Measurements from ENCODE around the gene SFXN3. TPM values are rescaled to one million over a fixed set of nuclear protein-coding genes. Genes with fewer than 3 reads are reported as not detected.
A peak's percentile ranks its signal among the peaks of the same experiment; 100 is the strongest.

SFXN3 gene
- total and polyA plus RNA-seq, 2 of the 8 experiments (the other 6 are each of a cell fraction or from before 2014, with no cell fraction given) = 2.6 to 2.8 TPM

- H4K8ac ChIP-seq (ENCODE audit: extremely low read depth, insufficient read depth, low read length) = no peak overlapping the region
- H3K9me3 ChIP-seq (ENCODE audit: insufficient read depth in 2 of 2, low read depth in 1 of 2, low read length in 1 of 2) = no peaks in the 10 kb centered on the region
- no peaks in the 10 kb centered on the region; a peak in 1 of 4 replicates for H3K79me2 ChIP-seq (ENCODE audit: control insufficient read depth in 1 of 2, insufficient read depth in 2 of 2, low read length in 2 of 2)
- no peak overlapping the region for H4K5ac ChIP-seq (ENCODE audit: insufficient read length, low read depth, low read length)
- no peak overlapping the region for H4K91ac ChIP-seq (replicated peaks; ENCODE audit: insufficient read length, low read length)
- H3K4me1 ChIP-seq (replicated peaks in 1 of 4; ENCODE audit: control insufficient read depth in 3 of 4, insufficient read depth in 4 of 4, low read length in 3 of 4) = peaks cover 4 to 38% (median 23%) of the 10 kb centered on the region in 4 experiments
- no peak overlapping the region for H2BK5ac ChIP-seq (ENCODE audit: low read depth, low read length)
- no peaks in the 10 kb centered on the region; a peak in 1 of 8 replicates for H3K36me3 ChIP-seq (ENCODE audit: control insufficient read depth in 2 of 4, insufficient read depth in 4 of 4, low read length in 3 of 4)
- TF ChIP-seq ASH2L (IDR thresholded peaks at IDR 0.05; ENCODE audit: low read length) = no peak
- TF ChIP-seq TBP (IDR thresholded peaks at IDR 0.05; ENCODE audit: low read depth, low read length) = no peak
- TF ChIP-seq KDM4A (IDR thresholded peaks at IDR 0.05; ENCODE audit: low read depth, low read length, severe bottlenecking) = no peak
- TF ChIP-seq SIRT6 (IDR thresholded peaks at IDR 0.05; ENCODE audit: low read length) = no peak
- no peak for TF ChIP-seq SRF (IDR thresholded peaks at IDR 0.05; ENCODE audit: low read depth, low read length)
- TF ChIP-seq TAF7 (optimal IDR thresholded peaks at IDR 0.05; ENCODE audit: borderline replicate concordance, low read depth, low read length) = no peak
- no peak for TF ChIP-seq GABPA (IDR thresholded peaks at IDR 0.05; ENCODE audit: borderline replicate concordance, insufficient read depth, low read length)
- POLR2A ChIA-PET (ENCODE audit: partially characterized antibody) = interaction anchor here (1.5 to 8.4 kb wide), 3 partner anchors 10 to 22 kb away, joined by 4 to 85 read pairs (median 24); no protein-coding TSS in a partner anchor
- H3K18ac ChIP-seq (ENCODE audit: extremely low read depth, low read length) = no peak overlapping the region
- H2AFZ ChIP-seq (ENCODE audit: low read length) = no peak overlapping the region
- WGBS, 2 experiments (ENCODE audit: extremely low coverage in 1 of 2, insufficient coverage in 1 of 2, insufficient read length in 1 of 2, insufficient replicate concordance in 2 of 2, low coverage in 1 of 2, low lambda C conversion rate in 2 of 2, missing lambda C conversion rate in 1 of 2) = 63% methylated on average over 9 of the region's 9 CpGs; no CpG with 5 or more reads in 1 of the 2 experiments
- no peak overlapping the region for H2BK120ac ChIP-seq (replicated peaks; ENCODE audit: low read depth, low read length)
- H2AK5ac ChIP-seq (ENCODE audit: low read depth, low read length) = 0 out of 2 replicates have a peak overlapping the region, but pooled peaks have one; percentile 95
- no peak overlapping the region for H3K23ac ChIP-seq (ENCODE audit: insufficient read length)
- no peak overlapping the region for H3K4ac ChIP-seq (replicated peaks; ENCODE audit: insufficient read length, low read depth, low read length)
- no peak overlapping the region for H2BK20ac ChIP-seq (ENCODE audit: low read length)
- H4K20me1 ChIP-seq (replicated peaks in 1 of 2; ENCODE audit: control insufficient read depth in 1 of 2, insufficient read depth in 2 of 2, low read length in 2 of 2) = peaks cover 2 to 20% of the 10 kb centered on the region in 2 experiments
- H2BK12ac ChIP-seq (ENCODE audit: low read depth, low read length) = no peak overlapping the region
- H3K27me3 ChIP-seq (replicated peaks in 1 of 4; ENCODE audit: control insufficient read depth in 3 of 4, extremely low read depth in 1 of 4, insufficient read depth in 3 of 4, low read length in 3 of 4) = peaks cover 53 to 67% (median 61%) of the 10 kb centered on the region in 4 experiments
- H3K4me2 ChIP-seq (ENCODE audit: insufficient read depth in 1 of 2, low read depth in 2 of 2, low read length in 2 of 2) = no peak overlapping the region; a peak in 1 of 4 replicates
- no peak overlapping the region for H3K14ac ChIP-seq (ENCODE audit: insufficient read length)
- peaks cover 29% of the 10 kb centered on the region; the same call in 1 of the 2 replicates for H3K23me2 ChIP-seq (ENCODE audit: low read depth, low read length)
- H3K9ac ChIP-seq (replicated peaks in 1 of 4; ENCODE audit: extremely low read depth in 1 of 4, low read depth in 3 of 4, low read length in 3 of 4) = no peak overlapping the region
- H3K79me1 ChIP-seq (ENCODE audit: low read depth, low read length) = no peaks in the 10 kb centered on the region
- H3K27ac ChIP-seq (ENCODE audit: low read depth, low read length) = no peak overlapping the region
- no peak for DNase-seq (ENCODE audit: low read depth in 1 of 2, low spot score in 2 of 2)
- no peak overlapping the region for H3K56ac ChIP-seq (replicated peaks; ENCODE audit: insufficient read length, low read depth, low read length)
- H2BK15ac ChIP-seq (ENCODE audit: low read length) = peak overlapping the region; percentile 53; the same call in 1 of the 2 replicates
- no peak for FAIRE-seq
- CTCF ChIA-PET (ENCODE audit: partially characterized antibody) = interaction anchor here (0.6 to 59.5 kb wide), 8 partner anchors 10 to 386 kb away, joined by 3 to 2176 read pairs (median 26); partner anchors contain the start of genes KAZALD1, PDZD7 and SFXN3
- H3K4me3 ChIP-seq (ENCODE audit: extremely low read depth in 1 of 4, insufficient read depth in 2 of 4, low read depth in 3 of 4, low read length in 4 of 4) = no peak overlapping the region
Observed at GRCh38 chr10:101064415-101065030, 33.5 kb downstream of the SFXN3 start.

Data from H1 (cell line).